ENCODE data around the gene LNX2.

DNA sequence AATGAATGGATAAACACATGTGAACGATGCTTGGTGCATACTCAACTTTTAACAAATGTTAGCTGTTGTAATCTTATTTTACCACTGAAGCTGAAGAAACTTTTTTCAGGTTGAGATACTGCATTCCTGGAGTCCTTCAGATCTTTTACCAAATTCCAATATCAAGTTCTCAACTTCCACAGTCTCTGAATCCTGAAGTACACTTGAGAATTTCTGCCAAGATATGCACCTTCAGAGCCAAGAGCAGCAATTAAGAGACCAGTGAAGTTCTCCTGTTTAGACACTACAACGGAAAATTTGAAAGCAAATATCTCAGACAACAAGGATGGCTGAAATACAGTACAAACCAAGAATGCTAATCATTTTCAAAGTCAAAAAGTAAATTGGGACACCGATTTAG, 85.3 kb downstream of the LNX2 start:
- no peak for TF ChIP-seq EZH2 (IDR thresholded peaks at IDR 0.05)
- TF ChIP-seq, protein P1, sequence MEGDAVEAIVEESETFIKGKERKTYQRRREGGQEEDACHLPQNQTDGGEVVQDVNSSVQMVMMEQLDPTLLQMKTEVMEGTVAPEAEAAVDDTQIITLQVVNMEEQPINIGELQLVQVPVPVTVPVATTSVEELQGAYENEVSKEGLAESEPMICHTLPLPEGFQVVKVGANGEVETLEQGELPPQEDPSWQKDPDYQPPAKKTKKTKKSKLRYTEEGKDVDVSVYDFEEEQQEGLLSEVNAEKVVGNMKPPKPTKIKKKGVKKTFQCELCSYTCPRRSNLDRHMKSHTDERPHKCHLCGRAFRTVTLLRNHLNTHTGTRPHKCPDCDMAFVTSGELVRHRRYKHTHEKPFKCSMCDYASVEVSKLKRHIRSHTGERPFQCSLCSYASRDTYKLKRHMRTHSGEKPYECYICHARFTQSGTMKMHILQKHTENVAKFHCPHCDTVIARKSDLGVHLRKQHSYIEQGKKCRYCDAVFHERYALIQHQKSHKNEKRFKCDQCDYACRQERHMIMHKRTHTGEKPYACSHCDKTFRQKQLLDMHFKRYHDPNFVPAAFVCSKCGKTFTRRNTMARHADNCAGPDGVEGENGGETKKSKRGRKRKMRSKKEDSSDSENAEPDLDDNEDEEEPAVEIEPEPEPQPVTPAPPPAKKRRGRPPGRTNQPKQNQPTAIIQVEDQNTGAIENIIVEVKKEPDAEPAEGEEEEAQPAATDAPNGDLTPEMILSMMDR (IDR thresholded peaks at IDR 0.05), result no peak
- TF ChIP-seq EZH2phosphoT487 (IDR thresholded peaks at IDR 0.05), result no peak

Data from neural progenitor cell (in vitro differentiated cells).